H1 (cell line): Measurements from ENCODE around the gene PHACTR1. TPM values are rescaled to one million over a fixed set of nuclear protein-coding genes. Genes with fewer than 3 reads are reported as not detected.

Source experiments
- CTCF ChIA-PET: fragments of 300-600 bp; sonication (Branson Sonifier 250); formaldehyde crosslinking; loops from one replicate; lab custom pipeline; 2021; ENCODE audit not compliant: partially characterized antibody; lab: Charles Lee
- POLR2A ChIA-PET: fragments of 300-600 bp; sonication (Branson Sonifier 250); formaldehyde crosslinking; loops from one replicate; lab custom pipeline; 2021; ENCODE audit warnings: inconsistent platforms; ENCODE audit not compliant: partially characterized antibody; lab: Charles Lee
- DNase-seq, 2 experiments: peaks; one replicate each; pipeline versions ENCODE4 v3.0.0 to v3.0.0-alpha.2; 2010 to 2022; ENCODE audit warnings: low spot score in 2 of 2, low read depth in 1 of 2, mixed read lengths in 1 of 2
- FAIRE-seq: peaks from 2 replicates; lab custom pipeline; 2011; peaks lifted over from hg19 to GRCh38; lab: Jason Lieb, UNC
- H2AFZ ChIP-seq: 2 replicates; pipeline ENCODE4 v1.8.1; 2012; ENCODE audit warnings: low read length, inconsistent platforms
- H2AK5ac ChIP-seq: 2 replicates; pipeline ENCODE4 v1.6.1; 2013; ENCODE audit warnings: low read depth, low read length
- H2BK120ac ChIP-seq: replicated peaks from 2 replicates; pipeline ENCODE3; 2013; ENCODE audit warnings: low read depth, low read length, inconsistent platforms
- H2BK12ac ChIP-seq: 2 replicates; pipeline ENCODE4 v1.6.1; 2013; ENCODE audit warnings: low read depth, low read length
- H2BK15ac ChIP-seq: 2 replicates; pipeline ENCODE4 v1.6.1; 2013; ENCODE audit warnings: low read length
- H2BK20ac ChIP-seq: 2 replicates; pipeline ENCODE4 v1.6.1; 2013; ENCODE audit warnings: low read length
- H2BK5ac ChIP-seq: 2 replicates; pipeline ENCODE4 v1.6.1; 2013; ENCODE audit warnings: low read depth, low read length
- H3K14ac ChIP-seq: 2 replicates; pipeline ENCODE4 v1.6.1; 2013; ENCODE audit warnings: inconsistent platforms; ENCODE audit not compliant: insufficient read length
- H3K18ac ChIP-seq: 2 replicates; pipeline ENCODE4 v1.6.1; 2013; ENCODE audit warnings: low read length; ENCODE audit errors: extremely low read depth
- H3K23ac ChIP-seq: 2 replicates; pipeline ENCODE4 v1.6.1; 2013; ENCODE audit warnings: inconsistent platforms; ENCODE audit not compliant: insufficient read length
- H3K23me2 ChIP-seq: 2 replicates; pipeline ENCODE4 v1.6.1; 2013; ENCODE audit warnings: low read depth, low read length
- H3K27ac ChIP-seq: 2 replicates; pipeline ENCODE4 v1.6.1; 2011; ENCODE audit warnings: low read depth, low read length, inconsistent platforms
- H3K27me3 ChIP-seq, 4 experiments: replicated peaks in 1 of 4; 1 replicate in 1 of 4; 2 replicates in 3 of 4; pipeline versions ENCODE4 v1.6.1 to v1.8.1; 2011 to 2013; ENCODE audit warnings: low read length in 3 of 4, mild to moderate bottlenecking in 3 of 4, inconsistent platforms in 2 of 4, mixed read lengths in 2 of 4, moderate library complexity in 1 of 4; ENCODE audit not compliant: control insufficient read depth in 3 of 4, insufficient read depth in 3 of 4; ENCODE audit errors: extremely low read depth in 1 of 4
- H3K36me3 ChIP-seq, 4 experiments: 2 replicates each; pipeline versions ENCODE4 v1.6.1 to v1.8.1; 2011 to 2013; ENCODE audit warnings: mild to moderate bottlenecking in 4 of 4, low read length in 3 of 4, moderate library complexity in 2 of 4, control low read depth in 1 of 4, inconsistent platforms in 1 of 4; ENCODE audit not compliant: insufficient read depth in 4 of 4, control insufficient read depth in 2 of 4
- H3K4ac ChIP-seq: replicated peaks from 2 replicates; pipeline ENCODE3; 2013; ENCODE audit warnings: low read length, low read depth, mixed read lengths, inconsistent platforms; ENCODE audit not compliant: insufficient read length
- H3K4me1 ChIP-seq, 4 experiments: replicated peaks in 1 of 4; 1 replicate in 1 of 4; 2 replicates in 3 of 4; pipeline versions ENCODE4 v1.6.1 to v1.8.1; 2011 to 2013; ENCODE audit warnings: low read length in 3 of 4, inconsistent platforms in 2 of 4, mixed read lengths in 1 of 4; ENCODE audit not compliant: insufficient read depth in 4 of 4, control insufficient read depth in 3 of 4
- H3K4me2 ChIP-seq, 2 experiments: 2 replicates each; pipeline versions ENCODE4 v1.6.1 to v1.8.1; 2011 to 2013; ENCODE audit warnings: low read depth in 2 of 2, low read length in 2 of 2, control low read depth in 1 of 2, inconsistent platforms in 1 of 2, mild to moderate bottlenecking in 1 of 2; ENCODE audit not compliant: insufficient read depth in 1 of 2
- H3K4me3 ChIP-seq, 4 experiments: fragments of 200-600, 300-600 bp in 1 of 4; sonication (generic), shearing (Covaris generic), sonication (Bioruptor Twin) in 1 of 4; 2 replicates each; pipeline versions ENCODE4 v1.5.1 to v1.8.1; 2011 to 2016; ENCODE audit warnings: low read length in 4 of 4, low read depth in 3 of 4, control low read depth in 2 of 4, inconsistent platforms in 2 of 4, mild to moderate bottlenecking in 2 of 4, mixed read lengths in 1 of 4, moderate library complexity in 1 of 4; ENCODE audit not compliant: insufficient read depth in 2 of 4; ENCODE audit errors: extremely low read depth in 1 of 4
- H3K56ac ChIP-seq: replicated peaks from 2 replicates; pipeline ENCODE3; 2013; ENCODE audit warnings: low read depth, mild to moderate bottlenecking, mixed read lengths, low read length, inconsistent platforms; ENCODE audit not compliant: insufficient read length
- H3K79me1 ChIP-seq: 2 replicates; pipeline ENCODE4 v1.6.1; 2013; ENCODE audit warnings: low read depth, low read length, control low read depth
- H3K79me2 ChIP-seq, 2 experiments: 2 replicates each; pipeline versions ENCODE4 v1.6.1 to v1.8.1; 2012 to 2013; ENCODE audit warnings: low read length in 2 of 2, mild to moderate bottlenecking in 2 of 2, inconsistent platforms in 1 of 2; ENCODE audit not compliant: insufficient read depth in 2 of 2, control insufficient read depth in 1 of 2
- H3K9ac ChIP-seq, 4 experiments: replicated peaks in 1 of 4; 1 replicate in 1 of 4; 2 replicates in 3 of 4; pipeline versions ENCODE4 v1.6.1 to v1.8.1; 2011 to 2013; ENCODE audit warnings: low read depth in 3 of 4, low read length in 3 of 4, control low read depth in 2 of 4, mild to moderate bottlenecking in 2 of 4, moderate library complexity in 2 of 4, inconsistent platforms in 1 of 4; ENCODE audit errors: extremely low read depth in 1 of 4
- H3K9me3 ChIP-seq, 2 experiments: 2 replicates each; pipeline versions ENCODE4 v1.6.1 to v1.8.1; 2012 to 2013; ENCODE audit warnings: mild to moderate bottlenecking in 2 of 2, moderate library complexity in 2 of 2, control low read depth in 1 of 2, inconsistent platforms in 1 of 2, low read depth in 1 of 2, low read length in 1 of 2, mixed read lengths in 1 of 2; ENCODE audit not compliant: insufficient read depth in 2 of 2
- H4K20me1 ChIP-seq, 2 experiments: replicated peaks in 1 of 2; 2 replicates each; pipeline versions ENCODE3 to v1.8.1; 2011 to 2013; ENCODE audit warnings: inconsistent platforms in 2 of 2, low read length in 2 of 2, mild to moderate bottlenecking in 1 of 2; ENCODE audit not compliant: insufficient read depth in 2 of 2, control insufficient read depth in 1 of 2
- H4K5ac ChIP-seq: 2 replicates; pipeline ENCODE4 v1.6.1; 2013; ENCODE audit warnings: low read length, low read depth, mixed read lengths, inconsistent platforms; ENCODE audit not compliant: insufficient read length
- H4K8ac ChIP-seq: 2 replicates; pipeline ENCODE4 v1.8.0; 2013; ENCODE audit warnings: mild to moderate bottlenecking, moderate library complexity, low read length, inconsistent platforms; ENCODE audit not compliant: insufficient read depth; ENCODE audit errors: extremely low read depth
- H4K91ac ChIP-seq: replicated peaks from 2 replicates; pipeline ENCODE3; 2013; ENCODE audit warnings: low read length, mixed read lengths, inconsistent platforms; ENCODE audit not compliant: insufficient read length
- ASH2L ChIP-seq: fragments of 200-600, 300-600 bp; sonication (generic); IDR thresholded peaks from one replicate; pipeline ENCODE4 v1.7.1; 2017; ENCODE audit warnings: low read length
- BCL11A ChIP-seq, 2 experiments: IDR thresholded peaks; one replicate each; pipeline ENCODE4 v1.6.1; 2011; ENCODE audit warnings: low read depth in 2 of 2, low read length in 2 of 2, mild to moderate bottlenecking in 2 of 2
- CHD1 ChIP-seq: IDR thresholded peaks from 2 replicates; pipeline ENCODE4 v1.6.1; 2012; ENCODE audit warnings: low read depth, low read length, improper control_type of control experiment
- CREB1 ChIP-seq: IDR thresholded peaks from 2 replicates; pipeline ENCODE4 v1.6.1; 2012; ENCODE audit warnings: inconsistent platforms
- GABPA ChIP-seq: IDR thresholded peaks from 2 replicates; pipeline ENCODE4 v1.6.1; 2011; ENCODE audit warnings: mild to moderate bottlenecking, low read length, moderate library complexity, borderline replicate concordance; ENCODE audit not compliant: insufficient read depth
- MAFK ChIP-seq: IDR thresholded peaks from 2 replicates; pipeline ENCODE4 v1.6.1; 2012; ENCODE audit warnings: low read depth, mild to moderate bottlenecking, improper control_type of control experiment, low read length
- PHF8 ChIP-seq: fragments of 200-600 bp; sonication (generic); conservative IDR thresholded peaks from 2 replicates; pipeline ENCODE4 v1.7.1; 2012; ENCODE audit warnings: low read depth, mild to moderate bottlenecking, inconsistent platforms, low read length, moderate library complexity
- POLR2A ChIP-seq, 2 experiments: IDR thresholded peaks; 1 replicate in 1 of 2; 2 replicates in 1 of 2; pipeline ENCODE4 v1.6.1; 2011; ENCODE audit warnings: low read depth in 2 of 2, low read length in 2 of 2, mild to moderate bottlenecking in 2 of 2; ENCODE audit errors: control extremely low read depth in 1 of 2
- RNF2 ChIP-seq: fragments of 200-900, 300-1000 bp; sonication (generic); IDR thresholded peaks from 2 replicates; pipeline ENCODE4 v1.7.1; 2016; ENCODE audit warnings: borderline replicate concordance, low read depth, mild to moderate bottlenecking, antibody characterized with exemption, low read length; ENCODE audit not compliant: poor library complexity, severe bottlenecking; ENCODE audit errors: missing control alignments
- SIX5 ChIP-seq: IDR thresholded peaks from 2 replicates; pipeline ENCODE4 v1.6.1; 2011; ENCODE audit warnings: mild to moderate bottlenecking, low read depth, low read length
- SP1 ChIP-seq: IDR thresholded peaks from 2 replicates; pipeline ENCODE4 v1.6.1; 2011; ENCODE audit warnings: low read depth, low read length
- SP2 ChIP-seq: IDR thresholded peaks from 2 replicates; pipeline ENCODE4 v1.6.1; 2012; ENCODE audit warnings: mild to moderate bottlenecking, low read length, inconsistent platforms
- TAF7 ChIP-seq: optimal IDR thresholded peaks from 2 replicates; pipeline ENCODE3; 2011; ENCODE audit warnings: low read depth, mild to moderate bottlenecking, inconsistent platforms, low read length, moderate library complexity, borderline replicate concordance
- TEAD4 ChIP-seq: IDR thresholded peaks from 2 replicates; pipeline ENCODE4 v1.6.1; 2012; ENCODE audit warnings: low read depth, low read length, inconsistent platforms, mixed read lengths
- WGBS, 2 experiments: shearing (Covaris generic) in 1 of 2; methylation state at CpG; one replicate each; pipeline versions ENCODE4 v1.1.6 to v1.1.7; 2013 to 2015; ENCODE audit warnings: low lambda C conversion rate in 2 of 2, mixed read lengths in 2 of 2, inconsistent platforms in 1 of 2, low coverage in 1 of 2, missing lambda C conversion rate in 1 of 2; ENCODE audit not compliant: insufficient replicate concordance in 2 of 2, insufficient coverage in 1 of 2, insufficient read length in 1 of 2; ENCODE audit errors: extremely low coverage in 1 of 2, missing lambda C conversion rate in 1 of 2; 5-methylcytosine and 5-hydroxymethylcytosine counted together
- polyA plus RNA-seq, 7 experiments: library from polyadenylated mRNA; depleted of rRNA in 3 of 7; stranded (reverse) in 5 of 7; unstranded in 2 of 7; fragments of >200 nt in 5 of 7; fragments of 200-250 nt in 2 of 7; gene quantifications; 1 replicate in 5 of 7; 2 replicates in 1 of 7; 4 replicates in 1 of 7; pipeline versions ENCODE4 v1.2.1 to v1.2.3, GENCODE V29; 2011 to 2013; ENCODE audit warnings: missing spikeins in 2 of 7, mixed read lengths in 2 of 7
- total RNA-seq: library from RNA; stranded (reverse); fragmentation: NEBNext Ultra II Directional; extraction: Animal tissue kit (Norgen Biotek cat#: 25700); gene quantifications from 2 replicates; pipeline ENCODE4 v1.2.1, GENCODE V29; 2021
- TF ChIP-seq, protein P1 (sequence below): IDR thresholded peaks from 2 replicates; pipeline ENCODE4 v1.6.1; 2011; ENCODE audit warnings: low read length, improper control_type of control experiment

The PHACTR1 gene
- total and polyA plus RNA-seq, 2 of the 8 experiments (the other 6 are each of a cell fraction or from before 2014, with no cell fraction given): 3.9 to 17.1 TPM

GRCh38 chr6:13303668-13304017 is 587.1 kb downstream of the PHACTR1 start:
- ChIA-PET CTCF (no interaction called here), POLR2A (interaction anchor here (1.3 to 2.1 kb wide), 2 partner anchors 10 to 25 kb away, joined by 4 to 6 read pairs; partner anchors contain the start of gene TBC1D7)
- 88% methylated on average over 7 of the region's 7 CpGs; no CpG with 5 or more reads in 1 of the 2 experiments for WGBS, 2 experiments
- H3K4me2 ChIP-seq: no peak overlapping the region
- no peak overlapping the region for H3K14ac ChIP-seq
- no peak overlapping the region for H4K91ac ChIP-seq
- H4K5ac ChIP-seq: no peak overlapping the region
- H3K9me3 ChIP-seq: no peaks in the 10 kb centered on the region
- H3K9ac ChIP-seq: no peak overlapping the region
- no peak overlapping the region; the same call in 1 of the 2 replicates for H4K8ac ChIP-seq
- H3K4me1 ChIP-seq: no peaks in the 10 kb centered on the region
- 0 out of 2 replicates have a peak, but pooled peaks cover 3% of the 10 kb centered on the region for H3K79me1 ChIP-seq
- H3K27me3 ChIP-seq: no peaks in the 10 kb centered on the region
- H3K56ac ChIP-seq: no peak overlapping the region
- no peak overlapping the region for H2BK5ac ChIP-seq
- peaks cover 4 to 10% of the 10 kb centered on the region in 2 experiments for H4K20me1 ChIP-seq
- no peak overlapping the region for H2BK120ac ChIP-seq
- H3K18ac ChIP-seq: no peak overlapping the region
- H3K79me2 ChIP-seq: no peaks in the 10 kb centered on the region
- no peak overlapping the region for H3K4me3 ChIP-seq
- peaks cover 15 to 65% (median 56%) of the 10 kb centered on the region in 4 experiments; a peak in 7 of 8 replicates for H3K36me3 ChIP-seq
- no peak overlapping the region for H3K4ac ChIP-seq
- H2BK15ac ChIP-seq: no peak overlapping the region
- no peak overlapping the region for H2AK5ac ChIP-seq
- H2AFZ ChIP-seq: no peak overlapping the region
- H2BK12ac ChIP-seq: no peak overlapping the region
- H2BK20ac ChIP-seq: no peak overlapping the region
- H3K23me2 ChIP-seq: no peaks in the 10 kb centered on the region
- no peak overlapping the region for H3K23ac ChIP-seq
- DNase-seq (peak in 1 of 2 experiments; percentile 24), FAIRE-seq (no peak)
- H3K27ac ChIP-seq: no peak overlapping the region
- TF ChIP-seq CHD1 (no peak), GABPA (no peak), POLR2A (IDR thresholded peaks at IDR 0.05; ENCODE audit: control extremely low read depth in 1 of 2, low read depth in 2 of 2, low read length in 2 of 2) (no peak), BCL11A (IDR thresholded peaks at IDR 0.05; ENCODE audit: low read depth in 2 of 2, low read length in 2 of 2) (no peak), SP2 (no peak), PHF8 (no peak), MAFK (no peak), SP1 (no peak), SIX5 (no peak), CREB1 (no peak), TEAD4 (no peak), TAF7 (no peak), ASH2L (no peak), RNF2 (no peak)
- TF ChIP-seq, protein P1, sequence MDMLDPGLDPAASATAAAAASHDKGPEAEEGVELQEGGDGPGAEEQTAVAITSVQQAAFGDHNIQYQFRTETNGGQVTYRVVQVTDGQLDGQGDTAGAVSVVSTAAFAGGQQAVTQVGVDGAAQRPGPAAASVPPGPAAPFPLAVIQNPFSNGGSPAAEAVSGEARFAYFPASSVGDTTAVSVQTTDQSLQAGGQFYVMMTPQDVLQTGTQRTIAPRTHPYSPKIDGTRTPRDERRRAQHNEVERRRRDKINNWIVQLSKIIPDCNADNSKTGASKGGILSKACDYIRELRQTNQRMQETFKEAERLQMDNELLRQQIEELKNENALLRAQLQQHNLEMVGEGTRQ: no peak
